ENCODE results near the gene ZNF155. TPM values are rescaled to one million over a fixed set of nuclear protein-coding genes. Genes with fewer than 3 reads are reported as not detected.
A peak's percentile ranks its signal among the peaks of the same experiment; 100 is the strongest.

The ZNF155 gene
- total RNA-seq, 4 donors from 2014 or later, result 4.2 to 7.2 (median 5.1) TPM

- TF ChIP-seq POLR2A (IDR thresholded peaks at IDR 0.05), result no peak
- TF ChIP-seq CTCF (IDR thresholded peaks at IDR 0.05), result no peak
- TF ChIP-seq EP300 (IDR thresholded peaks at IDR 0.05), result no peak
- 2 to 3% methylated on average over 14 of the region's 14 CpGs for WGBS, 2 donors
Measured at GRCh38 chr19:43984687-43985000, 656 bp downstream of the ZNF155 start.

GRCh38 chr19:43997631-43998290 lies 13.8 kb downstream of the ZNF155 start:
- Histone ChIP-seq H3K27ac (no peak overlapping the region), H3K36me3 (peaks cover 8 to 54% (median 12%) of the 10 kb centered on the region in 3 donors), H3K4me1 (peaks cover 0 to 6% (median 3%) of the 10 kb centered on the region in 4 donors), H3K4me3 (no peak overlapping the region), H3K9me3 (peaks cover 0 to 57% (median 1%) of the 10 kb centered on the region in 4 donors), H3K27me3 (no peaks in the 10 kb centered on the region)
- no peak for DNase-seq (ENCODE audit: low spot score in 2 of 2)
- WGBS, 2 donors, result 83 to 85% methylated on average over 10 of the region's 10 CpGs
- TF ChIP-seq EP300 (IDR thresholded peaks at IDR 0.05) (no peak), CTCF (IDR thresholded peaks at IDR 0.05) (no peak), POLR2A (IDR thresholded peaks at IDR 0.05) (no peak)

More at GRCh38 chr19:43984687-43985000, 656 bp downstream of the ZNF155 start:
- Histone ChIP-seq H3K36me3 (peaks cover 0 to 39% (median 5%) of the 10 kb centered on the region in 3 donors), H3K9me3 (peaks cover 0 to 48% (median 10%) of the 10 kb centered on the region in 4 donors), H3K27ac (peak overlapping the region in 3 of 4 donors; percentile 60 to 85 (median 81)), H3K4me1 (peaks cover 0 to 14% (median 7%) of the 10 kb centered on the region in 4 donors), H3K27me3 (no peaks in the 10 kb centered on the region), H3K4me3 (peak overlapping the region; percentile 46 to 79 (median 58))
- no peak for DNase-seq (ENCODE audit: low spot score in 2 of 2)

- WGBS, 2 donors, result 10 to 12% methylated on average over 8 of the region's 8 CpGs
- no peaks in the 10 kb centered on the region for H3K27me3 ChIP-seq
- peaks cover 0 to 32% (median 1%) of the 10 kb centered on the region in 4 donors for H3K9me3 ChIP-seq
- peaks cover 0 to 17% (median 6%) of the 10 kb centered on the region in 4 donors for H3K4me1 ChIP-seq
- DNase-seq (ENCODE audit: low spot score in 2 of 2), result no peak
- H3K27ac ChIP-seq, result peak overlapping the region in 3 of 4 donors; percentile 63 to 85 (median 78)
- TF ChIP-seq CTCF (IDR thresholded peaks at IDR 0.05), result no peak
- no peak for TF ChIP-seq POLR2A (IDR thresholded peaks at IDR 0.05)
- TF ChIP-seq EP300 (IDR thresholded peaks at IDR 0.05), result no peak
- peaks cover 0 to 27% (median 2%) of the 10 kb centered on the region in 3 donors for H3K36me3 ChIP-seq
- peak overlapping the region; percentile 71 to 91 (median 72) for H3K4me3 ChIP-seq
Measured at GRCh38 chr19:44002212-44002565, 18.2 kb downstream of the ZNF155 start.

- Histone ChIP-seq H3K4me1 (peaks cover 0 to 17% (median 6%) of the 10 kb centered on the region in 4 donors), H3K4me3 (peak within 1 kb of the TSS; percentile 71 to 91 (median 72)), H3K9me3 (peaks cover 0 to 32% (median 6%) of the 10 kb centered on the region in 4 donors), H3K27me3 (no peaks in the 10 kb centered on the region), H3K36me3 (peaks cover 3 to 27% (median 8%) of the 10 kb centered on the region in 3 donors), H3K27ac (peak within 1 kb of the TSS; percentile 24 to 85 (median 70))
- TF ChIP-seq POLR2A (IDR thresholded peaks at IDR 0.05) (peak in 1 of 2 donors; percentile 18), EP300 (IDR thresholded peaks at IDR 0.05) (peak; percentile 35 to 84), CTCF (IDR thresholded peaks at IDR 0.05) (no peak)
- DNase-seq (ENCODE audit: low spot score in 2 of 2), result peak; percentile 68 to 94
- 0 to 1% methylated on average over 48 of the region's 48 CpGs for WGBS, 2 donors
Measured at GRCh38 chr19:44002566-44003460, 18.8 kb downstream of the ZNF155 start, which contains the start of gene ZNF230. TSS of gene ZNF230 (plus strand) at chr19:44002957. CDS start at chr19:44007079, 4,122 bp downstream.

All from tibial nerve (tissue), 4 donors.